ENCODE data around the gene CACNA2D1.

Gene CACNA2D1

GRCh38 chr7:82291931-82292330 is 151.6 kb downstream of the CACNA2D1 start:
- TF ChIP-seq TEAD4 (IDR thresholded peaks at IDR 0.05) (no peak), ZBTB7A (IDR thresholded peaks at IDR 0.05; ENCODE audit: low read depth) (no peak), YY1 (IDR thresholded peaks at IDR 0.05; ENCODE audit: low read depth) (no peak), EP300 (IDR thresholded peaks at IDR 0.05; ENCODE audit: borderline replicate concordance) (no peak), CREB1 (IDR thresholded peaks at IDR 0.05; ENCODE audit: low read depth) (no peak), RAD21 (IDR thresholded peaks at IDR 0.05; ENCODE audit: low read depth) (no peak)

- no peak for TF ChIP-seq FOXM1 (IDR thresholded peaks at IDR 0.05; ENCODE audit: borderline replicate concordance, low read depth)
Measured at GRCh38 chr7:82289889-82290288, 153.7 kb downstream of the CACNA2D1 start.

DNA sequence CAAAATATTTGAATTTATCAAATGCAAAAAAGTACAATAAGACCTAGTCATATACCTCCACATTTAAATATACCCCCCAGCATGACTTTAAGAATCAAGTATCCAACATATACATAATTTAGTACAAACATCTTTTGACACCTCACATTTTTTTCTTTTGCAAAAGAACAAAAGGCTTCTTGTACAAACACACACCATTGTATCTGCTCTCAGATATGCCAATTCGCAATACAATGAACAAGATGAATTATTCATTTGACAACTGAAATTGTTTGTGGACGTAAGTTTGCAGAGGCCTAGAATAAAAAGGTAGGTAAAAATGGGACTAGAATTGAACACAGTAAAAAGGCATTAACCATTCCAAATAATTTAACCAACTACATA is 154.4 kb downstream of the CACNA2D1 start:
- TF ChIP-seq TAF1 (IDR thresholded peaks at IDR 0.05; ENCODE audit: low read depth) (no peak), RAD21 (IDR thresholded peaks at IDR 0.05; ENCODE audit: low read depth) (no peak), TEAD4 (IDR thresholded peaks at IDR 0.05) (no peak), REST (IDR thresholded peaks at IDR 0.05; ENCODE audit: low read depth) (no peak)
- TF ChIP-seq, protein P1, sequence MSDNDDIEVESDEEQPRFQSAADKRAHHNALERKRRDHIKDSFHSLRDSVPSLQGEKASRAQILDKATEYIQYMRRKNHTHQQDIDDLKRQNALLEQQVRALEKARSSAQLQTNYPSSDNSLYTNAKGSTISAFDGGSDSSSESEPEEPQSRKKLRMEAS (IDR thresholded peaks at IDR 0.05), result no peak

DNA sequence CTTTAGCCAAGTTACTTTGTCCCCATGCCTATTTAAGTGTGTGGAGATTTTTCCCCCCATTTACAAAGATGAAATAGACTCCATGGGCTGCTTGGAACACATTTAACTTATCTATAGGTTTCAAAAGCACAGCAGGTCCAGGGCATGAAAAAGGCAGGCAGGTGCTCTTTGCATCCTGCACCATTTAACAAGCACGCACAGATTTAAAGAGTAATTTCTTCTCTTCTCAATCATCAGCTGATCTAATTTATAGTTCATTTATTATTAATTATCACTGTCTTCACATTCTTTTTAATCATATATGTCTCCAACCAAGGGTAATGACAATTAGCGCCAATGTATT is 156.8 kb downstream of the CACNA2D1 start:
- TF ChIP-seq EP300 (IDR thresholded peaks at IDR 0.05; ENCODE audit: borderline replicate concordance) (no peak), TEAD4 (IDR thresholded peaks at IDR 0.05) (no peak), EGR1 (IDR thresholded peaks at IDR 0.05) (no peak), TCF12 (IDR thresholded peaks at IDR 0.05; ENCODE audit: low read depth) (no peak)
- TF ChIP-seq, protein P1 (IDR thresholded peaks at IDR 0.05), result no peak

GRCh38 chr7:82286096-82286797 is 157.3 kb downstream of the CACNA2D1 start:
- no peak for TF ChIP-seq USF1 (IDR thresholded peaks at IDR 0.05)

GRCh38 chr7:82284936-82285519 is 158.5 kb downstream of the CACNA2D1 start:
- TF ChIP-seq REST (IDR thresholded peaks at IDR 0.05; ENCODE audit: low read depth) (no peak), TEAD4 (IDR thresholded peaks at IDR 0.05) (no peak), FOXM1 (IDR thresholded peaks at IDR 0.05; ENCODE audit: borderline replicate concordance, low read depth) (no peak), TCF12 (IDR thresholded peaks at IDR 0.05; ENCODE audit: low read depth) (no peak), NFIC (IDR thresholded peaks at IDR 0.05) (no peak), USF1 (IDR thresholded peaks at IDR 0.05) (no peak), RAD21 (IDR thresholded peaks at IDR 0.05; ENCODE audit: low read depth) (no peak), CREB1 (IDR thresholded peaks at IDR 0.05; ENCODE audit: low read depth) (no peak), EP300 (IDR thresholded peaks at IDR 0.05; ENCODE audit: borderline replicate concordance) (no peak), TAF1 (IDR thresholded peaks at IDR 0.05; ENCODE audit: low read depth) (no peak), ZBTB7A (IDR thresholded peaks at IDR 0.05; ENCODE audit: low read depth) (no peak), EGR1 (IDR thresholded peaks at IDR 0.05) (no peak), YY1 (IDR thresholded peaks at IDR 0.05; ENCODE audit: low read depth) (no peak), CEBPB (IDR thresholded peaks at IDR 0.05) (no peak)
- TF ChIP-seq, protein P1 (IDR thresholded peaks at IDR 0.05), result no peak

GRCh38 chr7:82275342-82275741 is 168.2 kb downstream of the CACNA2D1 start:
- TF ChIP-seq REST (IDR thresholded peaks at IDR 0.05; ENCODE audit: low read depth) (no peak), EGR1 (IDR thresholded peaks at IDR 0.05) (no peak), YY1 (IDR thresholded peaks at IDR 0.05; ENCODE audit: low read depth) (no peak), RAD21 (IDR thresholded peaks at IDR 0.05; ENCODE audit: low read depth) (no peak), TCF12 (IDR thresholded peaks at IDR 0.05; ENCODE audit: low read depth) (no peak), ZBTB7A (IDR thresholded peaks at IDR 0.05; ENCODE audit: low read depth) (no peak), CEBPB (IDR thresholded peaks at IDR 0.05) (no peak), FOXM1 (IDR thresholded peaks at IDR 0.05; ENCODE audit: borderline replicate concordance, low read depth) (no peak)

Measured in Ishikawa (cell line).